Measurements from ENCODE around the gene AK4. TPM values are rescaled to one million over a fixed set of nuclear protein-coding genes. Genes with fewer than 3 reads are reported as not detected.

Gene AK4
- total RNA-seq, 1 experiment from 2014 or later, result 180 TPM

DNA sequence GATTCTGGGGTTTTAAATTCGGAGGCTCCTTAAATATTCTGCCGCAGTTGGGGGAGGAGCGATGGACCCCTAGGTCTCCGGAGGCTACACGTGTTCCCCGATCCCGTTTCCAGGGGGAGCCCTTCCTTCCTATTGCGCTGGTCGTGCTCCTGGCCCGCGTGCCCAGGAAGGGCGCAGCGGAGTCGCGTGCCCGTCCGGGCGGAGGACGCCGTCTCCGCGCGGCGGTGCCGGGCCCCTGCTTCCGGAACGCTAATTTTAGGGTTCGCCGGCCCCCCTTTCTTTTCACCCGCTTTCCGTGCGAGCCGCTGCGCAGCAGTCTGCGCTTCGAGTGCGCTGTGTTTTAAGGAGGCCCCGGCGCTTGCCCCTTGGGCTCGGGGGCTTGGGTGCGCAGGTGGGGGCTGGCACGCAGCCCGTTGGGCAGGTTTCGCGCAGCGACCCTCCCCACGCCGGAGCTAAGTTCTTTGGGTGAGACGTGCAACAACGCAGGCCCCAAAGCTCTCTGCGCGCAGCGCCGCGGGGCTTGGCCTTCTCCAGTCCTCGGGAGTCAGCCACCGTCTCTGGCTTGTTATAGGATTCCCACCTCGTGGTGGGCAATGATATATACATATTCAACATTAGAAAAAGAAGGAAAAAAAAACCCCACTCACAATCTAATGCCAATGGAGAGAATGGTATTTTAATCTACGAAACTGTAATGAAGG is 117.8 kb downstream of the AK4 start (continued):
- 0 out of 2 replicates have a peak, but pooled peaks have one; percentile 39 for TF ChIP-seq ZBTB43 (CRISPR knock-in tag; IDR thresholded peaks at IDR 0.05)
- TF ChIP-seq TEAD1 (CRISPR knock-in tag; IDR thresholded peaks at IDR 0.05), result peak; percentile 77; the same call in 1 of the 2 replicates
- no peak for TF ChIP-seq MXD4 (CRISPR knock-in tag; IDR thresholded peaks at IDR 0.05; ENCODE audit: borderline replicate concordance)
- TF ChIP-seq NFATC4 (CRISPR knock-in tag; IDR thresholded peaks at IDR 0.05), result no peak
- TF ChIP-seq, protein P1, sequence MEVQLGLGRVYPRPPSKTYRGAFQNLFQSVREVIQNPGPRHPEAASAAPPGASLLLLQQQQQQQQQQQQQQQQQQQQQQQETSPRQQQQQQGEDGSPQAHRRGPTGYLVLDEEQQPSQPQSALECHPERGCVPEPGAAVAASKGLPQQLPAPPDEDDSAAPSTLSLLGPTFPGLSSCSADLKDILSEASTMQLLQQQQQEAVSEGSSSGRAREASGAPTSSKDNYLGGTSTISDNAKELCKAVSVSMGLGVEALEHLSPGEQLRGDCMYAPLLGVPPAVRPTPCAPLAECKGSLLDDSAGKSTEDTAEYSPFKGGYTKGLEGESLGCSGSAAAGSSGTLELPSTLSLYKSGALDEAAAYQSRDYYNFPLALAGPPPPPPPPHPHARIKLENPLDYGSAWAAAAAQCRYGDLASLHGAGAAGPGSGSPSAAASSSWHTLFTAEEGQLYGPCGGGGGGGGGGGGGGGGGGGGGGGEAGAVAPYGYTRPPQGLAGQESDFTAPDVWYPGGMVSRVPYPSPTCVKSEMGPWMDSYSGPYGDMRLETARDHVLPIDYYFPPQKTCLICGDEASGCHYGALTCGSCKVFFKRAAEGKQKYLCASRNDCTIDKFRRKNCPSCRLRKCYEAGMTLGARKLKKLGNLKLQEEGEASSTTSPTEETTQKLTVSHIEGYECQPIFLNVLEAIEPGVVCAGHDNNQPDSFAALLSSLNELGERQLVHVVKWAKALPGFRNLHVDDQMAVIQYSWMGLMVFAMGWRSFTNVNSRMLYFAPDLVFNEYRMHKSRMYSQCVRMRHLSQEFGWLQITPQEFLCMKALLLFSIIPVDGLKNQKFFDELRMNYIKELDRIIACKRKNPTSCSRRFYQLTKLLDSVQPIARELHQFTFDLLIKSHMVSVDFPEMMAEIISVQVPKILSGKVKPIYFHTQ (CRISPR knock-in tag; IDR thresholded peaks at IDR 0.05), result peak; percentile 11; the same call in 1 of the 2 replicates
- TF ChIP-seq, protein P2, sequence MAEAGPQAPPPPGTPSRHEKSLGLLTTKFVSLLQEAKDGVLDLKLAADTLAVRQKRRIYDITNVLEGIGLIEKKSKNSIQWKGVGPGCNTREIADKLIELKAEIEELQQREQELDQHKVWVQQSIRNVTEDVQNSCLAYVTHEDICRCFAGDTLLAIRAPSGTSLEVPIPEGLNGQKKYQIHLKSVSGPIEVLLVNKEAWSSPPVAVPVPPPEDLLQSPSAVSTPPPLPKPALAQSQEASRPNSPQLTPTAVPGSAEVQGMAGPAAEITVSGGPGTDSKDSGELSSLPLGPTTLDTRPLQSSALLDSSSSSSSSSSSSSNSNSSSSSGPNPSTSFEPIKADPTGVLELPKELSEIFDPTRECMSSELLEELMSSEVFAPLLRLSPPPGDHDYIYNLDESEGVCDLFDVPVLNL (CRISPR knock-in tag; IDR thresholded peaks at IDR 0.05; ENCODE audit: borderline replicate concordance, low read depth), result no peak
- peak; percentile 71 for TF ChIP-seq USF2 (CRISPR knock-in tag; IDR thresholded peaks at IDR 0.05)
- TF ChIP-seq PRRX2 (CRISPR knock-in tag; IDR thresholded peaks at IDR 0.05), result no peak
- TF ChIP-seq GRHL2 (CRISPR knock-in tag; IDR thresholded peaks at IDR 0.05; ENCODE audit: insufficient replicate concordance, severe bottlenecking), result no peak
- TF ChIP-seq ATF1 (CRISPR knock-in tag; IDR thresholded peaks at IDR 0.05), result no peak
- no peak for TF ChIP-seq ERG (CRISPR knock-in tag; IDR thresholded peaks at IDR 0.05)
- peak; percentile 95 for TF ChIP-seq ARID4B (CRISPR knock-in tag; IDR thresholded peaks at IDR 0.05; ENCODE audit: borderline replicate concordance)
- TF ChIP-seq ELF4 (CRISPR knock-in tag; IDR thresholded peaks at IDR 0.05; ENCODE audit: low read depth), result no peak
- TF ChIP-seq E2F1 (CRISPR knock-in tag; IDR thresholded peaks at IDR 0.05), result peak; percentile 82
- peak; percentile 93; the same call in 1 of the 2 replicates for TF ChIP-seq ZNF232 (CRISPR knock-in tag; IDR thresholded peaks at IDR 0.05)
